HG03442 (cell line): ENCODE results near the gene FRMD3.
A peak's percentile ranks its signal among the peaks of the same experiment; 100 is the strongest.

ENCODE experiments used
- ATAC-seq: cut with Tn5 transposase; IDR thresholded peaks from one replicate; pipeline ENCODE4 v1.9.1; 2021; ENCODE audit warnings: mild to moderate bottlenecking, moderate library complexity; ENCODE audit not compliant: unreplicated experiment

The FRMD3 gene

DNA sequence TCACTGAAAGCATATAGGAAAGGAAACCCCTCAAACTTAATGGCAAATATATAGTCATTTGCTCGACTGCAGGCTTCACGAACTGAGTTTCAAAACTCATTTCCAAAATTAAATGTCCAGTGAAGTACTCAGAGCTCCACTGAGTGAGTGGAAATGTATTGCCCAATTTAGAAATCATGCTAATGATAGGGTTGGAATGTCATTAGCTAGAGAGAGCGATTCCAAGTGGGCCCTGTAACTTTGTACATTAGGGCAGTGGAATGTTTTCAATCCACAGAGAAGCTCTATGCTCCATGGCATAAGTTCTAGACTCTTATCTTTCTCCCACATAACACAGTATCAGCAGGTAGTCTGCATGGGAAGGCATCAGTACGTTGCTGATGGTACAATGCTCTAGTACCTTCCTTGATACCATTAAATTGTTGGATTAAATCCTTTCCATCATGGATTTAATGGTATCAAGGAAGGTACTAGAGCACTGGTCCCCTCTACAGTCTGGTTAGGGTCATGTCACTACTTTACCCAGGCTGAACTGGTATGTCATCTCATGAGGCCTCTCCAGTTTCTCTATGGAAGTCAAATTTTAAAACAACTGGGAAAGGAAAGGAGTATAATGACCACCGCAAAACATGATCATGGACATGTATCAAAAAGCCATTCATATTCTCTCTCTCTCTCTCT, 292.1 kb downstream of the FRMD3 start:
- no peak for ATAC-seq

DNA sequence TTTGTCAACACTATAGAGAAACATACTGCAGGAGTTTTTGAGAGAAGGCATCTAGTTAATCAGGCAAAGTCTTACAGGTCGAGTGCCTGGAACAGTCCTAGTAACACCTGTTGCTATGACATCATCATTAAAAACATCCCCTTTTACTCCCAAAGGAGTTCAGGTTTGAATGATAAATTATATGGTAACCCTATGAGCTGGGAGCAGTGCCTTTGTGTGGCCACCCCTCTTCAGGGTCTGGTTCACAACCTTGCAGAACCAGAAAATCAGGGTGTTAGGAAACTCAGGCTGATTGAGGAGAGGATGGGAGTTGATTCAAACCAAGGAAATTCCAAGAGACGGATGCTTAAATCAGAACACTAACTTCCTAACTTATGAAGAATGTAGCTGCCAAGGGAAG, 296.1 kb downstream of the FRMD3 start:
- no peak for ATAC-seq

DNA sequence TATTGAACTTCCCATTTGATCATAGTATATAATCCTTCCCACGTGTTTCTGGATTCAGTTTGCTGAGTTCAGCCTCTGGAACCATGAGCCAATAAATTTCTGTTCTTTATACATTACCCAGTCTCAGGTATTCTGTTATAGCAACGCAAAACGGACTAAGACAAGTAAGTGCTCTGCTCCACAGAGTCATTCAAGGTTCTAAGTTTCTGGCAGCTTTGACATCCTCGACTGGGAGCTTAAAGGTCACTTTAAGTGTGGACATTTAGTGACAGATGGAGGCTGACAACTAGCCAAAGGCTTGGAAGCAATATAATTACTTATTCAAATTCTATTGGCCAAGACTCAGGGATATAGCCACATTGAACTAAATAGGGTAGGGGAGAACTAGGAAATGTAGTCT, 297.5 kb downstream of the FRMD3 start:
- no peak for ATAC-seq

DNA sequence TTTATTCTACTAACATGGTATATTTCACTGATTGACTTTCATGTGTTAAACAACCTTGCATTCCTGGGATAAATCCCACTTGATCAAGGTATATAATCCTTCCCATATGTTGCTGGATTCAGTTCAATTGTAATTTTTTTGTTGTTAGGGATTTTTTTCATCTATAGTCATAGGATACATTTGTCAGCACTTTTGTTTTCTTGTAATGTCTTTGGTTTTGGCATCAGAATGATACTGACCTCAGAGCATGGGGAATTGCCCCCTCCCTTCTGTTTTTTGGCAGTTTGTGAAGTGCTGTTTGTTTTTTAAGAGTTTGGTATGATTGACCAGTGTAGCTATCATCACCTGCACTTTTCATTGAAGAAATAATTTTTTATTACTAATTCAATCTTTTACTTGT, 298.5 kb downstream of the FRMD3 start:
- no peak for ATAC-seq

DNA sequence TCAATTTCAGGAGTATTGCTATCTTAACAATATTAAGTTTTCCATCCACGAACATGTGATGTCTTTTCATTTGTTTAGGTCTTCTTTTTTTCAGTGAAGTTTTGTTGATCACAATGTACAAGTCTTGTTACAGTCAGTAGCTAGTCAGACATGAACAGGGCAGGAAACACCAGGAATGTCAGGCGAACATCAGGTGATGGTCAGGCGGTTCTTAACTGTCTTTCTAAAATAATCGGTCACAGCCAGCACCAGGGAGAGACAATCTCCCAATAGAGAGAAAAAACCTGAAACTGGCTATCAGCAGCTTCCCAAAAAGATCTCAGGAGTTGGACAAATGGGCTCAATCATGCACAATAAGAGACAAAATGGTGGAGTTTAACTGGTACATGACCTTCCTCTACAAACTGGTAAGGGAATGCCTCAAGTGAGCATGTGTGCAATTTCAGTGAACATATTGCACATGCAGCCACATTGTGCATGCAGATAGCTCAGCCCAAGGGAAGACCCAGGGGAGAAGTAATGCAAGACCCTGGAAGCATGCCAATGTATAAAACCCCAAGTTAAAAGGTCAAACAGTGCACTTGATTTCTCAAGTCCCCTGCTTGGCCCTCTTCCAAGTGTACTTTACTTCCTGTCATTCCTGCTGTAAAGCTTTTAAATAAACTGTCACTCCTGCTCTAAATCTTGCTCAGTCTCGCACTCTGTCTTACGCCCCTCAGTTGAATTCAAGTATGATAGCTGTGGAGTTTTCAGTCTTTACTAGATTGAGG, 299.1 kb downstream of the FRMD3 start:
- ATAC-seq = no peak

DNA sequence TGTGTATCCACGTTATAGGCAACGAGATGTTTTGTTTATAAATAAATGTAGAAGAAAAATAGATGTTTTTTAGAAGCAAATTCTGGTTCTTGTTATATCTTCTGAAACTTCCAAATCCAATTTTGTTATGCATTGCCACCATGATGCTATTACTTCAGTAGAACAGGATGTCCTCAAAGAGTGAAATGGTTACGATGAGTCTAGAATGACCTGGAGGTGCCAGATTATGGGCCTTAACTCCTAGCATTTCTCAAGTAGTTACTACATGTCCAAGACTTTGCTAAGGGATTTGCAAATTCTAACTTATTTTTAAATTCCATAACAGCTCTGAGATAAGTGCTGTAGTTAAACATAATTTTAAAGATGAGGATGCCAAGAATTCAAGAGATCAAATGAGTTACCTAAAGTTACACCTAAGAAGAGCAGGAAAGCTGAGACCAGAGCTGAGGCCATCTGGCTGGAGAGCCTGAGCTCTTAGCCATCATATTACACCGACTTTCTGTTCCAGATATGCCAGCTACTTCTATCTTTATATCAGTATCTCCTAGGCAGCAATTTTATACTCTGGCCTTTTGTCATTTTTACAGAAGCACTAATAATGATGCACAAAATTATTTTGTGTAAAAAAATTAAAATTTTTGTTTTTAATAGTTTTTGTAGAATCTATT, 302.0 kb downstream of the FRMD3 start:
- no peak for ATAC-seq

DNA sequence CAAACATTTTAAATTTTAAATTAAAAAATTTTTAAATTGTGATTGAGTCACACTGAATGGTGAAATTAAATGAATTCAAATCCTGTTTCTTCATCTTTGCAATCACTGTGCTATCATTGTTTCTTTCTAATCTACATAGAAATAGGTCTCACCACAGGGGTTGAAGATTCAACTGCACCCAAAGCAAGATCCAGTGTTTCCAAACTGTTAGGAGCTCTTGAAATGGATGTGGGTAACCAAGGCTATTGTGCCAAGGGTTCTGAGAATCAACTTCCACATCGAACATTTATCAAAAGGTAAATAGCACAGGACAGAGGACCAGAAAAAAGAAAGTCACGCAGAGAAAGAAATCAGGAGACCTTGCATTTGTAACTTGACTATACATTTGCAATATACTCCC, 302.7 kb downstream of the FRMD3 start:
- ATAC-seq = no peak

DNA sequence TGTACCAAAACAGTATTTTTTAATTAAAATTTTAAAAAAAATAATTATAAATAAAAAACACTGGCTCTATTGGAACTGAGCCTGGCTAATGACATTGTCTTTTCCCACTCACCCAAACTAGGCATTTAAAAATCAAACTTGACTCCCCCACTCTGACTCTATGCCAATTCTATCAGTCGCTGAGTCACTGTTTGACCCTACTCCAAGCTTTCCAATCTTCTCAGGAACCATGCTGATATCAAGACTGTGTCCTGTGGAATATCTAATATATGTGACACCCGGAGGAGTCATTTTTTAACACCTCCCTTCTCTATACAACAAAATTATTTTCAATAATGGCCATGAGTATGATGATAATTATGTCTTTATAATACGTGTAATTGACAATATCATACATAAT, 303.7 kb downstream of the FRMD3 start:
- no peak for ATAC-seq

DNA sequence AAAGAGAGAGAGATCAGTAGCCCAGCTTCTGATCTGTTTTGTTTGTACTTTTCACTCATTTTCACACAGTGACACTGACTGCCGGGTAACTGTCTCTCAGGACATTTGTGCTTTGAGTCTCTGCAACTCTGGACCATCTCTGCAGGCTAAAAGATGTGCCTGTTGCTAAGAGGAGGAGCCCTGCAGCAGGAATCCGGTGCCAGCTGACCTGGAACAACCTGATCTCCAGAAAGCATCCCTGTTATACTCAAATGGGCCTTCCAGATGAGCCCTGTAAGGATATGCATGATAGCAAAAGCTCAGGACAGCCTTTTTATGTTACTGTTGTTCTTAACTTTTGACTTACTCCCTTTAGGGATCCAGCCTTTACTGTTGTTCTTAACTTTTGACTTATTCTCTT, 304.6 kb downstream of the FRMD3 start:
- ATAC-seq = no peak

DNA sequence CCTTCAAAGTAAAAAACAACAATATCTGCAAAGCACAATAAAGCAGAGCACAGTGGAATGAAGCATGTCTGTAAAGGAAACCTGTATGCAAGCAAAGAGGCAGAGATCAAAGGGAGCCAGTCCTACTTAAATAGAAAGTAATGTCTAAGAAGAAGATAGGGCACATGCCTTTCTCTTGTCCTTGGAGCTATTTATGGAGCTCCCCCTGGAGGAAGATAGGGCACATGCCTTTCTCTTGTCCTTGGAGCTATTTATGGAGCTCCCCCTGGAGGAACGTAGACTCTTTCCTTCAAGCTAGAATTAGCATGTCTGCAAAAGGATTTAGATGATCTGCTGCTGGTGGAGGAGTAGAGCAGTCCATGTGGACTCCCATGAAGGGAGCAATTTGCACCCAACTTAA, 307.2 kb downstream of the FRMD3 start:
- no peak for ATAC-seq

DNA sequence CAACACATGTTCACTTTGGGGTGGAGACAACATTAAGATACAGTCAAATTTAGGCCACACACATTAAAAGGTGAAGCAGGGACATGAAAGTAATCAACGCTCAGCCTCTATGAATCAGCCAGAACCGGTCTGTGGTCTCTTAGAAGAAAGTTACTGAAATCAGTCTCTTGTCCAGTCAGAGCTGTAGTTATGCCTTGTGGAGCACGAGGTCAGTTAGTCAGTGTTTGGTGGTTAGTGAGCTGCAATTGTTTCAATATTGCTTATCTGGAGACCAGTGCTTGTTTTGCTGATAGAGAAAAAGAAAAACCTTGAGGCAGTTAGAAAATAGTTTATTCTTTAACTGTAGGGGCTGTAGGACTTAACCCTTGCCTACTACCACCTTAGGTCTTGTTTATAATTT, 317.5 kb downstream of the FRMD3 start:
- peak; percentile 99 for ATAC-seq

DNA sequence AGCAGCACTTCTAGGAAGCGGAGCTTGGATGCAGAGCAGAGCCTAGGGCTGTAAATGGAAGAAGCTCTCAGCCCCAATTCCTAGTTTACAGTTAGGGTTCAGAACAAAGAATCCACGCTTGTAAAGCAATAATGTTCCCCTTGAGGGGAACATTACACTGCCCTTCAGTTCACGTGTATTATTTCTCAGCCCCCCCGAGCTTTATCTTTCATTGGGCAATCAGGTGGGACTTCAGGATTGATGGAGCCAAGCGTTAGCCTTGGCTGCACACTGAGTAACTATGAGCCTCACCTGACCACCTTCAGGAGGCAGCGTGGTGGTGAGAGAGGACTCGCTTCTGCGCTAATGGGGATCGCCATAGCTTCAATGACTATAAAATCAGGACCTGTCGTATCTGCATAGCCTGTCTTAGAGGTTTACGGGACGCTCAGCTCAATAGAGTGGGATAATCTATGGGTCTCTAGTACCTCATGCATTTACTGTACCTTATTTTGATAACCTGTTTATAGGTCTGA, 318.2 kb downstream of the FRMD3 start:
- no peak for ATAC-seq

DNA sequence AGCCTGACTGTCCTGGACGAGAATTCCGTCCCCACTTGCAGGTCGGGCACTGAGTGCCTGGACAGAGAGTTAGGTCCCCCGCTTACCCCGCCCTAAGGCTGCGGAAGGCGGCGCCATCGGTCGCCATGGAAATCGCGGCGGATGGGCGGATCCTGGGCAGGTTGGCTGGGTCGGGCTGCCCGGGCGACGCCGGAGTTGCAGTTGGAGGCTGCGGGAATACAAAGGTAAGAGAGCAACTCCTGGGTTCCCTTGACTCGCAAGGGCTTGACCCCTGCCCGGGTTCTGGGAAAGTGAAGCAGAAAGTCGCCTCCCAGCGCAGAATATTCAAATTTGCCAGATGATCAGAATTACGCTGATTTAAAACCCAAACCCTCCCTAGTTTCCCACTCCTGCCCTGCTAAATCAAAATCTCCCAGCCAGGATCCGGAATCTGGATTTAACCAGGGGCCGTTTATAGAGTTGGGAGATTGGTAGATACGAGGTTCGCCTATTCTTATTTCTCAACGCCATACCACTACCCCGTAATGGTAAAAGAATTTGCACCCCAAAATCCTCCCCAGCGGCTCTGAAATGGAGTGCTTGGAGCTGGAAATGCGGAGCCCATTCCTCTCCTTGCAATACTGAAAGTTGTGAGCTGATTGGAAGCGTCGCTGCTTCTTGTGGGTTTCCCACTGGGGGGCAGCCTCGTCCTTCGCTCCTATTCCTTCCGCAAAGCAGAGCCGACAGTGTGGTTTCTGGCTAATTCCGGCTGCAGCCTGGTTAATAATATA, 318.9 kb downstream of the FRMD3 start:
- peak; percentile 28 for ATAC-seq

DNA sequence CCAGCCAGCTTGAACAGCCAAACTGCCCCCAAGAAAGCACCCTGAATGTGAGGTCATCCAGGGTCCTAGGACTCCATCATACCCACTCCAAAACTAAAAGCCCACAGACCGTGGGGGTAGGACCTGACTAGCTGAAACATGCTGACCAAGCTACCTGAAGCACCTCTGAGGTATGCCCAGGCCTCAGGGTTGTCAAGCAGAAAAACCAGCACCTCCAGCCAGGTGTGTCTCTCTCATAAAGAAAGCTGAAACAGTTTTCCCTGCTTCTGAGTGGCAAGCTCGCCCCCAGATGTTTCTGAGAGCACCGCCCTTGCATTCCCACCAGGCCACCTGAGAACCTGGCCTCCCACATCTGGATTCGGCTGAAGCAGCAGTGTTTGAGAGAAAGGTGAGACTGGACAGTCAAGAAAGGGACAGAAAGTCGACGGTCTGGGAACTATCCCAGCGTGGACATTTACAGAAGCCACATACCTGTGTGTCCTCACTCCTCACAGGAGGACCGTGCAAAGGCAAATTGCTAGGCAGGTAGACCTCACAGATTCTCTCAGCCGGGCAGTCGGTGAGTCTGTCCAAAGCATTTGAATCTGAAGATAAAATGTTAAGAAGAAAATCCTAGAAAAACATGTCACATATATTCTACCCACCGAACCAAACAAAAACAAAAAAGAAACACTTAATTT, 319.6 kb downstream of the FRMD3 start:
- no peak for ATAC-seq

DNA sequence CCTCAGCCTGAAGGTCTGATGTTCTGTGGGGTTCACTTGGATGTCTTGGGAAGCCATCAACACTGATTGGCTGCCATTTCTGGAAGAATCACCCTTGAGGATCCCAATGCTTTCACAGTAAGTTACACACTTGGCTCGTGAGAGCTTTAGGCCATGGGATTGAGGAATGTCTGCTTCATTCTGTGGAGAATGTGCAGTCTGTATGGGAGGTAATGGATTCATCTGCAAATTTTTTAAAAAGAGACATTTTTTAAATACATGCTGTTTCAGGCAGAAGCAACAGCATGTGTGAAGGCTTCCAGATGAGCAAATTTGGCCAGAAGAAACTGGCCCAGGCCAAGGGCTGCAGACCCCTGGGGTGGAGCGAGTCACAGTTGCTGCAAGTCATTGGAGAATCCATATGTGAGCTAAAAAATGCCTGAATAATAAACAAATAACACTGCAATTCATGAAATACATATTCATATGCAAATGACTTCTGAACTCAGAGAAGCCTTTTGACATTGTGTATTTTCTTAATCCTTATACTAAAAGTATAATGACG, 328.9 kb downstream of the FRMD3 start:
- ATAC-seq = no peak

DNA sequence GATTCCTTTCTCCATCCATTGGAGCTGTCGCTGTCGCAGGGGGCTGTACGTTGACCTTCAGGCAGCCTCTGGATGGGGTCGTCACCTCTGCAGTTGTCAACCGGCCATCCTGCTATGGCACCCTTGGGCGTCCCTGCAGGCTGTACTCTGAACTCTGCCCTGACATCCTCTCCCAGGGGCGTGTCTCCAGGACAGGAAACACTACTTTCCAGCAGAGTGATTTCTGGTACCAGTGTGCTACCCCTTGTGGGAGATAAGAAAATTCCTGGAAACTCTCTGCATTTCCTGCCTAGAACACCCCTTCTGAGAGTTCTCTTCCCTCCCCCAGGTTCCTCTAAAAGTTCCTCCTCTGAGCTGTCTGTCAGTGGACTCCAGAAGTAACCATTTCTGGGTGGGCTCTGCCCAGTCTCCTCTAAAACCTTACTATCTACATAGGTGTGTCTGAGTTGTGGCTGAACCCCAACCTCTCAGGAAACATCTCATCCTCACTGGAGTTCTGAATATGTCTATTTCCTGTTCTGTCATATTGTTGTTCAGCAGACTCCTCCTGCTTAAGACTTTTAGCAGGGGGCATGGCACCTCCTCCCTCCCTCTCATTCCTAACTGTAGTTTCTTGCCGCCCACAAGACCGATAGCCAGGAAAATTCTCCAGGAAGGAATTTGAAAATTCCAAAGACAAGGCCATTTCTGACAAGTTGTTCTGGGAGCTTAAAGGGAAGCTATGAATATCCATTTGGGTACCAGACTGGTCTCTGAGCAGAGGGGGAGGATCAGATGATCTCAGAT, 329.9 kb downstream of the FRMD3 start:
- ATAC-seq = no peak

DNA sequence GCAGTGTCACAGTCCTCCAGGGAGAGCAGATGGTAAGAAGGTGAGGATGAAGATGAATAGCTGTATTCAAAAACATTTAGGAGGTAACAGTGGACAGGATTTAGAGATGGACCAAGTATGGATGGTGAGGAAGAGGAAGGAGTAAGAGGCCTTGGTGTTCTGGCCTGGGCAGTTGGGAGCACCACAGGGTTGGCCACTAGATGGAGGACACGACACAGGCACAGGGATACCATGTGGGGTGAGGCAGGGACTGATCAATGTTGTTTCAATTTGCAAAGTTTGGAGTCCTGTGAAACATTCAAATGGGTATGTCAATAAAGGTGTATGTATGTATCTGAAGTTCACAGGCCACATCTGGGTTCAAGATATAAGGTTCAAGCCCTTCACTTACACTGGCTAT, 334.2 kb downstream of the FRMD3 start:
- no peak for ATAC-seq

DNA sequence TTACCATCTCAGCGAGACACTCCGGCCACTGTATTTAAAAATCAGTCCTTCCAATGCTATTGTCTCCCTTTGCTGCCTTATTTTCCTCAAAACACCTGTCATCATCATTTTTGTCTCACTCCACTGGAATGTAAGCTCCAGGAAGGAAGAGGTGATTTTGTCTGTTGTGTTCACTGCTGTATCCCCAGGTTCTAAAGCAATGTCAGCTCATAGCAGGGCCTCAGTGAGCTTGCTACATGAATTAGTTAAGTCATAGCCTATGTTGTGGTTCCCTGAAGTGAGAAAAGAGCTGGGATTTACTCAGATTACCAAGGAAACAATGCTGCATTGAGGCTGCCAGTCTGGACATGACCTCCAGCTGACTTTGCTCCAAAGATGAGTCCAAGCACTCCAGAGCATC, 337.7 kb downstream of the FRMD3 start:
- no peak for ATAC-seq

DNA sequence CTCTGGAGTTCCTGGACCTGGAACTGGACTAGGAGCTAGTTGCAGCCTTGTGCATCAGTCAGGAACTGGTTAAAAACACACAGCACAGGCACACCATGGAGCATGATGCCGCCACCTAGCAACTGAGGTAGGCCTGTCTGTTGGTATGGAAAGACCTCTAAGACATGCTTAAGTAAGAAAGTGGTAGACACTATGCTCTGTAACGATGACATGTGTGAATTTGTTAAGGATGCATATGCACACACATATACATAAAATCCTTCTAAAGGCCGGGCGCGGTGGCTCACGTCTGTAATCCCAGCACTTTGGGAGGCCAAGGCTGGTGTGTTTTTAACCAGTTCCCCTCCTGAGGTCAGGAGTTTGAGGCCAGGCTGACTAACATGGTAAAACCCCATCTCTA, 338.4 kb downstream of the FRMD3 start:
- ATAC-seq = no peak

DNA sequence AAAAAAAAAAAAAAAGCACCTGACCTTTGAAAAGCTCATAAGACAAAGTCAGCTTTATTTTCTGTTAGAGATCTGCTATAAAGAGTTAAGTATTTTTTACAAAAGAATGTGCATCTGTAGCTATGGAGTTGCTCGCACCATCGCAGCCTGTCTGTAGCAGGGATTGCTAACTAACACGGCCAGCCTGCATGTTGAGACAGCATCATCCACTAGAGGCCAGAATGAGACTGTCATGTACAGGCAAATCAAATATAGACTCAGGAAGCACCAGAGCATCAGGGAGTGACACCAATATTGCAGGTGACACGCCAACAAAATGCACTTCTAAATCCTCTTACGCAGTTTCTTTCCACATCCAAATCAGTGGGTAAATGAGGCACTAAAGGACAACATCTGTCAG, 339.0 kb downstream of the FRMD3 start:
- ATAC-seq = no peak
